Subcutaneous abdominal adipose tissue (tissue), 5 donors: ENCODE data around the gene RIT1.

Experiments used
- H3K27ac ChIP-seq: one replicate; pipeline ENCODE4 v1.7.0; 2013; ENCODE audit warnings: low read depth, mild to moderate bottlenecking, inconsistent platforms, low read length, moderate library complexity
- H3K27me3 ChIP-seq, 5 donors: one replicate each; pipeline ENCODE4 v1.7.0; 2013; ENCODE audit warnings: low read length in 5 of 5, inconsistent platforms in 1 of 5; ENCODE audit not compliant: control insufficient read depth in 5 of 5, insufficient read depth in 4 of 5
- H3K36me3 ChIP-seq, 5 donors: one replicate each; pipeline ENCODE4 v1.7.0; 2013; ENCODE audit warnings: low read length in 5 of 5; ENCODE audit not compliant: control insufficient read depth in 5 of 5, insufficient read depth in 5 of 5
- H3K4me1 ChIP-seq, 5 donors: one replicate each; pipeline ENCODE4 v1.7.0; 2013; ENCODE audit warnings: low read length in 5 of 5, mild to moderate bottlenecking in 3 of 5, moderate library complexity in 1 of 5; ENCODE audit not compliant: control insufficient read depth in 5 of 5, insufficient read depth in 5 of 5
- H3K4me3 ChIP-seq, 5 donors: one replicate each; pipeline ENCODE4 v1.7.0; 2013; ENCODE audit warnings: low read length in 5 of 5, low read depth in 1 of 5
- H3K9ac ChIP-seq, 5 donors: one replicate each; pipeline ENCODE4 v1.7.0; 2013; ENCODE audit warnings: low read length in 5 of 5, mild to moderate bottlenecking in 4 of 5, moderate library complexity in 3 of 5
- H3K9me3 ChIP-seq, 5 donors: one replicate each; pipeline ENCODE4 v1.7.0; 2013; ENCODE audit warnings: low read length in 5 of 5; ENCODE audit not compliant: control insufficient read depth in 5 of 5
- donor health status: healthy.
- donor health status: healthy.
- donor health status: healthy.
- donor health status: healthy.
- donor health status: healthy.

RIT1 gene

GRCh38 chr1:155864393-155864792, 46.8 kb downstream of the RIT1 start:
- H3K9ac ChIP-seq = no peak overlapping the region
- H3K36me3 ChIP-seq = peaks cover 0 to 2% (median 0%) of the 10 kb centered on the region in 5 donors
- peaks cover 3 to 15% (median 12%) of the 10 kb centered on the region in 5 donors for H3K4me1 ChIP-seq
- no peak overlapping the region for H3K4me3 ChIP-seq
- no peaks in the 10 kb centered on the region for H3K9me3 ChIP-seq
- H3K27ac ChIP-seq = no peak overlapping the region
- no peaks in the 10 kb centered on the region for H3K27me3 ChIP-seq

- Histone ChIP-seq H3K4me1 (peaks cover 3 to 30% (median 28%) of the 10 kb centered on the region in 5 donors), H3K4me3 (no peak overlapping the region), H3K27me3 (no peaks in the 10 kb centered on the region), H3K9me3 (no peaks in the 10 kb centered on the region), H3K36me3 (no peaks in the 10 kb centered on the region), H3K27ac (no peak overlapping the region), H3K9ac (no peak overlapping the region)
Observed at GRCh38 chr1:155861896-155862295, 49.3 kb downstream of the RIT1 start.

GRCh38 chr1:155860970-155861510, 50.1 kb downstream of the RIT1 start:
- H3K27me3 ChIP-seq = no peaks in the 10 kb centered on the region
- H3K4me1 ChIP-seq = peaks cover 3 to 38% (median 35%) of the 10 kb centered on the region in 5 donors
- H3K9ac ChIP-seq = peak overlapping the region in 3 of 5 donors; percentile 52 to 64 (median 59)
- no peaks in the 10 kb centered on the region for H3K36me3 ChIP-seq
- H3K27ac ChIP-seq = peak overlapping the region; percentile 63
- H3K9me3 ChIP-seq = no peaks in the 10 kb centered on the region
- H3K4me3 ChIP-seq = peak overlapping the region in 1 of 5 donors; percentile 65

GRCh38 chr1:155859881-155860871, 51.0 kb downstream of the RIT1 start:
- Histone ChIP-seq H3K27me3 (no peaks in the 10 kb centered on the region), H3K36me3 (peaks cover 0 to 3% (median 0%) of the 10 kb centered on the region in 5 donors), H3K9ac (peak overlapping the region in 3 of 5 donors; percentile 52 to 68 (median 59)), H3K4me3 (peak overlapping the region; percentile 41 to 65 (median 50)), H3K4me1 (peaks cover 3 to 40% (median 38%) of the 10 kb centered on the region in 5 donors), H3K27ac (peak overlapping the region; percentile 63), H3K9me3 (no peaks in the 10 kb centered on the region)

GRCh38 chr1:155859234-155859829, 51.8 kb downstream of the RIT1 start, which contains the start of gene SYT11:
Gene SYT11 (plus strand): TSS chr1:155859567. CDS start chr1:155859762, 195 bp downstream.
- Histone ChIP-seq H3K4me3 (peak within 1 kb of the TSS; percentile 55 to 75 (median 68)), H3K9me3 (no peaks in the 10 kb centered on the region), H3K9ac (peak within 1 kb of the TSS; percentile 54 to 81 (median 68)), H3K27me3 (no peaks in the 10 kb centered on the region), H3K36me3 (peaks cover 0 to 8% (median 3%) of the 10 kb centered on the region in 5 donors), H3K27ac (peak within 1 kb of the TSS; percentile 82), H3K4me1 (peaks cover 3 to 40% (median 38%) of the 10 kb centered on the region in 5 donors)

GRCh38 chr1:155858800-155859233, 52.3 kb downstream of the RIT1 start:
- H3K9ac ChIP-seq = peak overlapping the region; percentile 54 to 81 (median 68)
- peaks cover 3 to 40% (median 38%) of the 10 kb centered on the region in 5 donors for H3K4me1 ChIP-seq
- H3K4me3 ChIP-seq = peak overlapping the region; percentile 55 to 75 (median 68)

GRCh38 chr1:155856975-155857930, 53.9 kb downstream of the RIT1 start, which contains the start of gene GON4L:
Gene GON4L (minus strand): TSS chr1:155857214. CDS start chr1:155853780, 3,434 bp downstream.
- peak within 1 kb of the TSS; percentile 91 to 98 (median 97) for H3K4me3 ChIP-seq
- peaks cover 3 to 40% (median 38%) of the 10 kb centered on the region in 5 donors for H3K4me1 ChIP-seq
- H3K9me3 ChIP-seq = no peaks in the 10 kb centered on the region
- H3K9ac ChIP-seq = peak within 1 kb of the TSS; percentile 84 to 99 (median 91)
- H3K27me3 ChIP-seq = no peaks in the 10 kb centered on the region
- peaks cover 8 to 25% (median 17%) of the 10 kb centered on the region in 5 donors for H3K36me3 ChIP-seq
- peak within 1 kb of the TSS; percentile 83 for H3K27ac ChIP-seq

More at GRCh38 chr1:155858800-155859233, 52.3 kb downstream of the RIT1 start:
- Histone ChIP-seq H3K9me3 (no peaks in the 10 kb centered on the region), H3K27ac (peak overlapping the region; percentile 82), H3K27me3 (no peaks in the 10 kb centered on the region), H3K36me3 (peaks cover 0 to 11% (median 6%) of the 10 kb centered on the region in 5 donors)

GRCh38 chr1:155856257-155856974, 54.7 kb downstream of the RIT1 start:
- H3K36me3 ChIP-seq = peaks cover 8 to 28% (median 24%) of the 10 kb centered on the region in 5 donors
- peaks cover 3 to 40% (median 38%) of the 10 kb centered on the region in 5 donors for H3K4me1 ChIP-seq
- no peaks in the 10 kb centered on the region for H3K27me3 ChIP-seq
- peak overlapping the region; percentile 91 to 98 (median 97) for H3K4me3 ChIP-seq
- peak overlapping the region; percentile 83 for H3K27ac ChIP-seq
- H3K9ac ChIP-seq = peak overlapping the region; percentile 84 to 99 (median 91)
- H3K9me3 ChIP-seq = no peaks in the 10 kb centered on the region
